IMR-90 (cell line): ENCODE data around the gene GRIA3. TPM values are rescaled to one million over a fixed set of nuclear protein-coding genes. Genes with fewer than 3 reads are reported as not detected.

ENCODE experiments used
- ATAC-seq: fragments of 200-7000 bp; cut with Tn5 transposase; 2 replicates; pipeline ENCODE4 v1.9.1; 2020; ENCODE audit warnings: low read depth, mild to moderate bottlenecking, moderate library complexity
- BruUV-seq: library from RNA; stranded (reverse); fragments of 400-500 nt; replicated peaks from 2 replicates; lab custom pipeline; 2021; lab: Mats Ljungman, UMichigan
- CTCF ChIA-PET: fragments of 300-600 bp; formaldehyde crosslinking; extraction: SDS; loops from one replicate; lab custom pipeline; 2021; ENCODE audit warnings: antibody characterized with exemption; lab: Yijun Ruan, JAX
- POLR2A ChIA-PET: fragments of 300-600 bp; sonication (Branson Sonifier 250); formaldehyde crosslinking; loops from one replicate; lab custom pipeline; 2022; ENCODE audit warnings: antibody characterized with exemption; ENCODE audit not compliant: unreplicated experiment; lab: Charles Lee
- DNase-seq: peaks from one replicate; pipeline ENCODE4 v3.0.0; 2013
- H2AFZ ChIP-seq: replicated peaks from 2 replicates; pipeline ENCODE3; 2013; ENCODE audit warnings: low read length, mild to moderate bottlenecking; ENCODE audit not compliant: poor library complexity
- H2AK5ac ChIP-seq: 2 replicates; pipeline ENCODE4 v1.6.1; 2013; ENCODE audit warnings: low read depth, low read length, inconsistent platforms
- H2AK9ac ChIP-seq: replicated peaks from 2 replicates; pipeline ENCODE3; 2013; ENCODE audit warnings: mild to moderate bottlenecking, low read depth, low read length, moderate library complexity; ENCODE audit not compliant: poor library complexity
- H2BK120ac ChIP-seq: 2 replicates; pipeline ENCODE4 v1.6.1; 2013; ENCODE audit warnings: low read depth, low read length, inconsistent platforms
- H2BK15ac ChIP-seq: 3 replicates; pipeline ENCODE4 v1.6.1; 2013; ENCODE audit warnings: low read depth, low read length, inconsistent platforms
- H2BK20ac ChIP-seq: 2 replicates; pipeline ENCODE4 v1.6.1; 2013; ENCODE audit warnings: low read depth, mild to moderate bottlenecking, inconsistent platforms, low read length, moderate library complexity
- H2BK5ac ChIP-seq: 2 replicates; pipeline ENCODE4 v1.6.1; 2013; ENCODE audit warnings: mild to moderate bottlenecking, low read depth, low read length, inconsistent platforms; ENCODE audit not compliant: poor library complexity, severe bottlenecking
- H3K14ac ChIP-seq: replicated peaks from 2 replicates; pipeline ENCODE4 v1.6.1; 2013; ENCODE audit warnings: low read depth, low read length, inconsistent platforms
- H3K18ac ChIP-seq: 2 replicates; pipeline ENCODE4 v1.6.1; 2013; ENCODE audit warnings: low read depth, low read length, control low read depth
- H3K23ac ChIP-seq: 2 replicates; pipeline ENCODE4 v1.6.1; 2013; ENCODE audit warnings: low read depth, low read length, inconsistent platforms
- H3K27ac ChIP-seq: 2 replicates; pipeline ENCODE4 v1.5.1; 2013; ENCODE audit warnings: mild to moderate bottlenecking, control low read depth, low read length; ENCODE audit not compliant: insufficient read depth
- H3K27me3 ChIP-seq: 2 replicates; pipeline ENCODE4 v1.6.1; 2013; ENCODE audit warnings: low read length; ENCODE audit not compliant: control insufficient read depth, insufficient read depth
- H3K36me3 ChIP-seq: 2 replicates; pipeline ENCODE4 v1.6.1; 2013; ENCODE audit warnings: low read length, mixed read lengths; ENCODE audit not compliant: control insufficient read depth, insufficient read depth
- H3K4ac ChIP-seq: 2 replicates; pipeline ENCODE4 v1.6.1; 2013; ENCODE audit warnings: low read depth, low read length, inconsistent platforms
- H3K4me1 ChIP-seq: 2 replicates; pipeline ENCODE4 v1.6.1; 2013; ENCODE audit warnings: low read length, mixed read lengths; ENCODE audit not compliant: control insufficient read depth, insufficient read depth
- H3K4me2 ChIP-seq: 2 replicates; pipeline ENCODE4 v1.6.1; 2013; ENCODE audit warnings: low read depth, mild to moderate bottlenecking, control low read depth, low read length, moderate library complexity
- H3K4me3 ChIP-seq: 2 replicates; pipeline ENCODE4 v1.5.1; 2013; ENCODE audit warnings: low read depth, mild to moderate bottlenecking, control low read depth, low read length, moderate library complexity; ENCODE audit not compliant: insufficient read depth
- H3K56ac ChIP-seq: 2 replicates; pipeline ENCODE4 v1.6.1; 2013; ENCODE audit warnings: low read length, inconsistent platforms; ENCODE audit not compliant: insufficient read depth; ENCODE audit errors: extremely low read depth
- H3K79me1 ChIP-seq, 2 experiments: 2 replicates each; pipeline ENCODE4 v1.6.1; 2013; ENCODE audit warnings: low read length in 2 of 2, inconsistent platforms in 1 of 2, low read depth in 1 of 2
- H3K9ac ChIP-seq: 2 replicates; pipeline ENCODE4 v1.6.1; 2013; ENCODE audit warnings: low read depth, low read length, control low read depth
- H3K9me1 ChIP-seq: 2 replicates; pipeline ENCODE4 v1.6.1; 2013; ENCODE audit warnings: low read length, inconsistent platforms; ENCODE audit not compliant: insufficient read depth
- H3K9me3 ChIP-seq: 2 replicates; pipeline ENCODE4 v1.6.1; 2013; ENCODE audit warnings: low read length; ENCODE audit not compliant: control insufficient read depth, insufficient read depth
- H4K20me1 ChIP-seq: 2 replicates; pipeline ENCODE4 v1.6.1; 2013; ENCODE audit warnings: low read length, inconsistent platforms; ENCODE audit not compliant: insufficient read depth
- H4K5ac ChIP-seq: 2 replicates; pipeline ENCODE4 v1.6.1; 2013; ENCODE audit warnings: mild to moderate bottlenecking, low read depth, low read length, control low read depth
- H4K8ac ChIP-seq, 2 experiments: 2 replicates each; pipeline ENCODE4 v1.6.1; 2013; ENCODE audit warnings: low read depth in 2 of 2, low read length in 2 of 2, control low read depth in 1 of 2, inconsistent platforms in 1 of 2
- H4K91ac ChIP-seq: 2 replicates; pipeline ENCODE4 v1.6.1; 2013; ENCODE audit warnings: low read depth, low read length, inconsistent platforms; ENCODE audit not compliant: insufficient read depth
- BHLHE40 ChIP-seq: fragments of 150-350 bp; IDR thresholded peaks from 2 replicates; pipeline ENCODE4 v1.6.1; 2016; ENCODE audit warnings: mild to moderate bottlenecking, low read depth, low read length
- CHD1 ChIP-seq: IDR thresholded peaks from 2 replicates; pipeline ENCODE4 v1.6.1; 2012; ENCODE audit warnings: low read depth, low read length, improper control_type of control experiment
- MAFK ChIP-seq: IDR thresholded peaks from 2 replicates; pipeline ENCODE4 v1.6.1; 2012; ENCODE audit warnings: low read depth, low read length, improper control_type of control experiment
- MAZ ChIP-seq: IDR thresholded peaks from 2 replicates; pipeline ENCODE4 v1.6.1; 2012; ENCODE audit warnings: low read depth, mild to moderate bottlenecking, low read length, improper control_type of control experiment, moderate library complexity, borderline replicate concordance
- MXI1 ChIP-seq: IDR thresholded peaks from 2 replicates; pipeline ENCODE4 v1.6.1; 2012; ENCODE audit warnings: low read depth, mild to moderate bottlenecking, low read length, moderate library complexity, borderline replicate concordance
- NFE2L2 ChIP-seq: fragments of 150-350 bp; IDR thresholded peaks from 2 replicates; pipeline ENCODE4 v1.6.1; 2016; ENCODE audit warnings: low read depth, mild to moderate bottlenecking, low read length
- POLR2A ChIP-seq: IDR thresholded peaks from 2 replicates; pipeline ENCODE4 v1.6.1; 2012; ENCODE audit warnings: mild to moderate bottlenecking, low read depth, low read length
- RAD21 ChIP-seq: IDR thresholded peaks from 2 replicates; pipeline ENCODE4 v1.6.1; 2012; ENCODE audit warnings: low read length, improper control_type of control experiment
- RCOR1 ChIP-seq: IDR thresholded peaks from 2 replicates; pipeline ENCODE4 v1.6.1; 2012; ENCODE audit warnings: mild to moderate bottlenecking, low read length, improper control_type of control experiment; ENCODE audit not compliant: insufficient replicate concordance
- RFX5 ChIP-seq: IDR thresholded peaks from 2 replicates; pipeline ENCODE4 v1.8.0; 2012; ENCODE audit warnings: low read depth, mild to moderate bottlenecking, low read length, moderate library complexity
- SMC3 ChIP-seq: fragments of 150-350 bp; IDR thresholded peaks from 2 replicates; pipeline ENCODE4 v1.6.1; 2016; ENCODE audit warnings: low read depth, mild to moderate bottlenecking, antibody characterized with exemption, low read length, moderate library complexity
- WGBS, 2 experiments: methylation state at CpG; one replicate each; pipeline versions ENCODE4 v1.1.5 to v1.1.7; 2013; ENCODE audit warnings: missing lambda C conversion rate in 2 of 2; ENCODE audit not compliant: insufficient read length in 1 of 2; ENCODE audit errors: extremely low coverage in 2 of 2; 5-methylcytosine and 5-hydroxymethylcytosine counted together
- dilution Hi-C: fragments of 300-500 bp; cut with HindIII; formaldehyde crosslinking; loops from one replicate; pipeline ENCODE4 v1.14.3; 2018; ENCODE audit warnings: low sequenced_read_pairs; ENCODE audit not compliant: unreplicated experiment
- in situ Hi-C: fragments of 300-500 bp; cut with MboI; formaldehyde crosslinking; loops from 3 replicates; pipeline ENCODE4 v1.14.3; 2019; ENCODE audit warnings: low sequenced_read_pairs, inconsistent platforms, mixed read lengths
- intact Hi-C: fragments of 100-400 bp; cut with micrococcal nuclease; formaldehyde crosslinking; loops from 2 replicates; pipeline ENCODE4 v1.10.0; 2022
- polyA plus RNA-seq, 3 experiments: library from polyadenylated mRNA; depleted of rRNA; stranded (reverse); fragments of >200 nt; gene quantifications; 2 replicates each; pipeline ENCODE4 v1.2.3, GENCODE V29; 2012; ENCODE audit warnings: low replicate concordance in 1 of 3
- total RNA-seq: library from RNA; depleted of rRNA; stranded (reverse); fragments of >200 nt; gene quantifications from 2 replicates; pipeline ENCODE4 v1.2.3, GENCODE V29; 2012
- TF ChIP-seq, protein P1 (sequence below): fragments of 150-350 bp; IDR thresholded peaks from 2 replicates; pipeline ENCODE4 v1.6.1; 2017; ENCODE audit warnings: mild to moderate bottlenecking, antibody characterized with exemption, low read length, low read depth
- TF ChIP-seq, protein P2 (sequence below): conservative IDR thresholded peaks from 2 replicates; pipeline ENCODE4 v1.5.1; 2012; ENCODE audit warnings: mild to moderate bottlenecking, low read depth, low read length, improper control_type of control experiment

Gene GRIA3
- total and polyA plus RNA-seq, 2 of the 4 experiments (the other 2 are of a cell fraction), result not detected

DNA sequence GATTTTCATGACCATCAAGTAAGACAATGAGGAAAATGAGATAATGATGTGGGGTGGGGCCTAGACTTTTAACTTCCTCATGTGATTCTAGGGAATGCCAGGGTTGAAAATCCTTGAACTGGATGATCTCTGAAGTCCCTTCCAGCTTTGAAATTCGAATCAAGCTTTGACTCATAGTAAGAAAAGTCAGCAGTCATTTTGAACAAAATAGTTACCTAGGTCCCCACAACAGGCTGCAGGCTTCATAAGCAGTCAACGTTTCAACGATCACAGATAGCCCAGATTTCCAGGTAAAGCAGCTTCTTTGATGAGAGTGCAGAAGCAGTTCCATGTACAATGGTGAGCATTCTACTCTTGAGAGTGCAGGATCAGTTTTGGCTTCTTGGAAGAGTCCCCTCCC is 93.7 kb downstream of the GRIA3 start:
- Histone ChIP-seq H3K4me2 (no peak overlapping the region), H2BK5ac (no peak overlapping the region), H3K14ac (no peak overlapping the region), H3K36me3 (no peaks in the 10 kb centered on the region), H3K18ac (no peak overlapping the region), H2BK20ac (no peak overlapping the region), H2AK5ac (no peak overlapping the region), H2AK9ac (no peak overlapping the region), H2AFZ (no peak overlapping the region), H3K56ac (no peak overlapping the region), H3K9me3 (no peaks in the 10 kb centered on the region), H3K79me1 (no peaks in the 10 kb centered on the region), H3K9ac (no peak overlapping the region), H4K91ac (no peak overlapping the region), H2BK15ac (no peak overlapping the region), H4K5ac (no peak overlapping the region), H4K8ac (no peak overlapping the region), H3K27me3 (no peaks in the 10 kb centered on the region), H3K4ac (no peak overlapping the region), H2BK120ac (no peak overlapping the region), H3K9me1 (no peaks in the 10 kb centered on the region), H3K4me1 (no peaks in the 10 kb centered on the region), H3K4me3 (no peak overlapping the region), H3K27ac (no peak overlapping the region), H4K20me1 (no peaks in the 10 kb centered on the region), H3K23ac (no peak overlapping the region)
- in situ Hi-C loops, result no loop called here
- intact Hi-C loops, result no loop called here
- dilution Hi-C loops, result no loop called here
- ChIA-PET CTCF (no interaction called here), POLR2A (no interaction called here)
- DNase-seq (no peak), ATAC-seq (no peak)
- TF ChIP-seq, protein P1, sequence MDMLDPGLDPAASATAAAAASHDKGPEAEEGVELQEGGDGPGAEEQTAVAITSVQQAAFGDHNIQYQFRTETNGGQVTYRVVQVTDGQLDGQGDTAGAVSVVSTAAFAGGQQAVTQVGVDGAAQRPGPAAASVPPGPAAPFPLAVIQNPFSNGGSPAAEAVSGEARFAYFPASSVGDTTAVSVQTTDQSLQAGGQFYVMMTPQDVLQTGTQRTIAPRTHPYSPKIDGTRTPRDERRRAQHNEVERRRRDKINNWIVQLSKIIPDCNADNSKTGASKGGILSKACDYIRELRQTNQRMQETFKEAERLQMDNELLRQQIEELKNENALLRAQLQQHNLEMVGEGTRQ, result no peak
- TF ChIP-seq RCOR1 (no peak), MAFK (no peak), RAD21 (no peak), POLR2A (no peak), SMC3 (no peak), CHD1 (no peak), MAZ (no peak), RFX5 (no peak), BHLHE40 (no peak), MXI1 (no peak), NFE2L2 (no peak)
- TF ChIP-seq, protein P2, sequence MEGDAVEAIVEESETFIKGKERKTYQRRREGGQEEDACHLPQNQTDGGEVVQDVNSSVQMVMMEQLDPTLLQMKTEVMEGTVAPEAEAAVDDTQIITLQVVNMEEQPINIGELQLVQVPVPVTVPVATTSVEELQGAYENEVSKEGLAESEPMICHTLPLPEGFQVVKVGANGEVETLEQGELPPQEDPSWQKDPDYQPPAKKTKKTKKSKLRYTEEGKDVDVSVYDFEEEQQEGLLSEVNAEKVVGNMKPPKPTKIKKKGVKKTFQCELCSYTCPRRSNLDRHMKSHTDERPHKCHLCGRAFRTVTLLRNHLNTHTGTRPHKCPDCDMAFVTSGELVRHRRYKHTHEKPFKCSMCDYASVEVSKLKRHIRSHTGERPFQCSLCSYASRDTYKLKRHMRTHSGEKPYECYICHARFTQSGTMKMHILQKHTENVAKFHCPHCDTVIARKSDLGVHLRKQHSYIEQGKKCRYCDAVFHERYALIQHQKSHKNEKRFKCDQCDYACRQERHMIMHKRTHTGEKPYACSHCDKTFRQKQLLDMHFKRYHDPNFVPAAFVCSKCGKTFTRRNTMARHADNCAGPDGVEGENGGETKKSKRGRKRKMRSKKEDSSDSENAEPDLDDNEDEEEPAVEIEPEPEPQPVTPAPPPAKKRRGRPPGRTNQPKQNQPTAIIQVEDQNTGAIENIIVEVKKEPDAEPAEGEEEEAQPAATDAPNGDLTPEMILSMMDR, result no peak
- WGBS, 2 experiments, result no CpG with 5 or more reads among the region's 3 CpGs
- no TSS peak for BruUV-seq
